Type B pancreatic cell (in vitro differentiated cells): Measurements from ENCODE around the gene TMEM243. TPM values are rescaled to one million over a fixed set of nuclear protein-coding genes. Genes with fewer than 3 reads are reported as not detected.

Experiments used
- DNase-seq: peaks from one replicate; pipeline ENCODE4 v3.0.0; 2021; ENCODE audit warnings: mixed read lengths; ENCODE audit not compliant: unreplicated experiment; ENCODE audit errors: extremely low spot score
- H3K27ac Mint-ChIP-seq: 2 replicates; pipeline ENCODE4 v1.8.0; 2021; ENCODE audit warnings: mild to moderate bottlenecking, mixed read lengths
- H3K27me3 Mint-ChIP-seq: 2 replicates; pipeline ENCODE4 v1.8.0; 2021; ENCODE audit warnings: mixed read lengths
- H3K36me3 Mint-ChIP-seq: 2 replicates; pipeline ENCODE4 v1.8.0; 2021; ENCODE audit warnings: mixed read lengths
- H3K4me1 Mint-ChIP-seq: one replicate; pipeline ENCODE4 v1.8.0; 2021; ENCODE audit warnings: mixed read lengths; ENCODE audit not compliant: unreplicated experiment
- H3K4me3 Mint-ChIP-seq: 2 replicates; pipeline ENCODE4 v1.8.0; 2021; ENCODE audit warnings: mild to moderate bottlenecking, mixed read lengths
- H3K9me3 Mint-ChIP-seq: 2 replicates; pipeline ENCODE4 v1.8.0; 2021; ENCODE audit warnings: mixed read lengths
- CTCF ChIP-seq: fragments of 200-600 bp; sonication (generic); conservative IDR thresholded peaks from 2 replicates; pipeline ENCODE4 v1.5.0; 2021; ENCODE audit warnings: antibody characterized with exemption, mild to moderate bottlenecking
- total RNA-seq: library from RNA; stranded (reverse); gene quantifications from 2 replicates; pipeline ENCODE4 v1.2.1, GENCODE V29; 2021; ENCODE audit warnings: low replicate concordance

TMEM243 gene
- total RNA-seq, 1 donor from 2014 or later: 19.0 TPM

GRCh38 chr7:87234949-87235348, 15.4 kb upstream of the TMEM243 start:
- DNase-seq: no peak
- Mint-ChIP-seq H3K27ac (no peak overlapping the region), H3K9me3 (no peaks in the 10 kb centered on the region), H3K27me3 (no peaks in the 10 kb centered on the region), H3K4me3 (no peak overlapping the region), H3K4me1 (no peaks in the 10 kb centered on the region), H3K36me3 (no peaks in the 10 kb centered on the region)
- TF ChIP-seq CTCF: no peak

- Mint-ChIP-seq H3K36me3 (no peaks in the 10 kb centered on the region), H3K4me3 (no peak overlapping the region), H3K4me1 (no peaks in the 10 kb centered on the region), H3K9me3 (no peaks in the 10 kb centered on the region), H3K27ac (no peak overlapping the region), H3K27me3 (peaks cover 4% of the 10 kb centered on the region)
- DNase-seq: no peak
- no peak for TF ChIP-seq CTCF
Measured at GRCh38 chr7:87231711-87232110, 12.2 kb upstream of the TMEM243 start.

GRCh38 chr7:87231258-87231657, 11.7 kb upstream of the TMEM243 start:
- peaks cover 9% of the 10 kb centered on the region for H3K27me3 Mint-ChIP-seq

GRCh38 chr7:87226495-87226894, 7.0 kb upstream of the TMEM243 start:
- Mint-ChIP-seq H3K36me3 (no peaks in the 10 kb centered on the region), H3K27me3 (peaks cover 20% of the 10 kb centered on the region), H3K4me1 (no peaks in the 10 kb centered on the region), H3K27ac (no peak overlapping the region), H3K4me3 (no peak overlapping the region), H3K9me3 (no peaks in the 10 kb centered on the region)
- DNase-seq: no peak
- no peak for TF ChIP-seq CTCF

More at GRCh38 chr7:87231258-87231657, 11.7 kb upstream of the TMEM243 start:
- no peaks in the 10 kb centered on the region for H3K4me1 Mint-ChIP-seq
- H3K27ac Mint-ChIP-seq: no peak overlapping the region
- H3K36me3 Mint-ChIP-seq: no peaks in the 10 kb centered on the region
- DNase-seq: no peak
- H3K9me3 Mint-ChIP-seq: no peaks in the 10 kb centered on the region
- no peak overlapping the region for H3K4me3 Mint-ChIP-seq
- no peak for TF ChIP-seq CTCF

GRCh38 chr7:87225696-87226095, 6.2 kb upstream of the TMEM243 start:
- Mint-ChIP-seq H3K4me1 (peaks cover 4% of the 10 kb centered on the region), H3K36me3 (no peaks in the 10 kb centered on the region), H3K27me3 (peaks cover 20% of the 10 kb centered on the region), H3K9me3 (no peaks in the 10 kb centered on the region), H3K4me3 (no peak overlapping the region), H3K27ac (no peak overlapping the region)
- DNase-seq: no peak
- TF ChIP-seq CTCF: no peak

- no peaks in the 10 kb centered on the region for H3K9me3 Mint-ChIP-seq
- no peak for DNase-seq
- H3K4me1 Mint-ChIP-seq: peaks cover 11% of the 10 kb centered on the region
- H3K27ac Mint-ChIP-seq: no peak overlapping the region
- no peak overlapping the region for H3K4me3 Mint-ChIP-seq
- H3K27me3 Mint-ChIP-seq: peaks cover 20% of the 10 kb centered on the region
- no peak for TF ChIP-seq CTCF
- no peaks in the 10 kb centered on the region for H3K36me3 Mint-ChIP-seq
Measured at GRCh38 chr7:87223666-87224065, 4.1 kb upstream of the TMEM243 start.
